Hematopoietic multipotent progenitor cell (in vitro differentiated cells): Measurements from ENCODE around the gene NPR3. TPM values are rescaled to one million over a fixed set of nuclear protein-coding genes. Genes with fewer than 3 reads are reported as not detected.

ENCODE experiments used
- DNase-seq, 3 donors: peaks; one replicate each; pipeline ENCODE4 v3.0.0-alpha.2; 2011 to 2015; ENCODE audit warnings: low read depth in 2 of 3, low spot score in 2 of 3
- total RNA-seq: library from RNA; depleted of rRNA; stranded (reverse); fragments of >200 nt; gene quantifications from one replicate; pipeline ENCODE4 v1.2.3, GENCODE V29; 2012

Gene NPR3
- total RNA-seq, 1 donor, result 360 TPM

DNA sequence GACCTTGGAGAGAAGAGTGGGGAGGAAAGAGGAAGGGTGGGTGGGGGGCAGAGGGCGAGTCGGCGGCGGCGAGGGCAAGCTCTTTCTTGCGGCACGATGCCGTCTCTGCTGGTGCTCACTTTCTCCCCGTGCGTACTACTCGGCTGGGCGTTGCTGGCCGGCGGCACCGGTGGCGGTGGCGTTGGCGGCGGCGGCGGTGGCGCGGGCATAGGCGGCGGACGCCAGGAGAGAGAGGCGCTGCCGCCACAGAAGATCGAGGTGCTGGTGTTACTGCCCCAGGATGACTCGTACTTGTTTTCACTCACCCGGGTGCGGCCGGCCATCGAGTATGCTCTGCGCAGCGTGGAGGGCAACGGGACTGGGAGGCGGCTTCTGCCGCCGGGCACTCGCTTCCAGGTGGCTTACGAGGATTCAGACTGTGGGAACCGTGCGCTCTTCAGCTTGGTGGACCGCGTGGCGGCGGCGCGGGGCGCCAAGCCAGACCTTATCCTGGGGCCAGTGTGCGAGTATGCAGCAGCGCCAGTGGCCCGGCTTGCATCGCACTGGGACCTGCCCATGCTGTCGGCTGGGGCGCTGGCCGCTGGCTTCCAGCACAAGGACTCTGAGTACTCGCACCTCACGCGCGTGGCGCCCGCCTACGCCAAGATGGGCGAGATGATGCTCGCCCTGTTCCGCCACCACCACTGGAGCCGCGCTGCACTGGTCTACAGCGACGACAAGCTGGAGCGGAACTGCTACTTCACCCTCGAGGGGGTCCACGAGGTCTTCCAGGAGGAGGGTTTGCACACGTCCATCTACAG is 760 bp downstream of the NPR3 start:
- peak in 2 of 3 donors; percentile 59 to 61 for DNase-seq

DNA sequence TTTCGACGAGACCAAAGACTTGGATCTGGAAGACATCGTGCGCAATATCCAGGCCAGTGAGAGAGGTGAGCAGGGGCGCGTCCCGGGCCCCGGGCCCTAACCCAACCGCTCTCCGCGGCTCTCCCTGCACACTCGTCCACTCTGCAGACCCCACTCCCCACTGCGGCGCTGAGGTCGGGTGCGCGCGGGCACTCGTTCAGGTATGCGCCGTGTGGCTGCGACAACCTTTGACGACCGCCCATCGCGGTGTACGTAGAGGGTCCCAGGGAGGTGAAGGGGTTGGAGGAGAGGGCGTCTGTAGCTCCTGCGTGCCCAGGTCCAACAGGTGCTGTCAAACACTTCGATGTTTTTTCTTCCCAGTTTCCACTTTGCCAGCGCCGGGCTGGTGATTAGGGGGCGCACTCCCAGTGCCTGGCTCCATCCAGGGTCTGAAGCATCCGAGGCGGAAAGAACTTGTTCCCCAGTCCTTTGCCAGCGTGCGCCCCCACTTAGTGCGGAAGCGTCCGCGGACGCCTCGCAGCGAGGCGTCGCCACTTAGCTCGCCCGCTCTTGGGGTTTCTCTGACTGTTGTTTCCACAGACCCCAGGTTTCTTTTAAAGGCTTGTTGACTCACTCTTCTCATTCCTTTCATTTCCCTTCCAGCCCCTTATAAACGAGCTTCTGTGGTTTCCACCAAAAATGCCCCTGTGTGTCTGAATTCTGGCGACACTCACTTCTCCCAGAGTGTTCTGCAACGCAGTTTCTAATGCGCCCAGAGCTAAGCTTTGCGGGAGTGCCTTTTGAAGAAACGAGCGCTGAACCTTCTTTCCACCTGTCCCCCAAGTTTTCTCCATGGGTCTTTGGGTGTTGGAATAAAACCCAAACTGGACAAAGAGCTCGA is 1.6 kb downstream of the NPR3 start:
- peak in 2 of 3 donors; percentile 64 to 72 for DNase-seq

DNA sequence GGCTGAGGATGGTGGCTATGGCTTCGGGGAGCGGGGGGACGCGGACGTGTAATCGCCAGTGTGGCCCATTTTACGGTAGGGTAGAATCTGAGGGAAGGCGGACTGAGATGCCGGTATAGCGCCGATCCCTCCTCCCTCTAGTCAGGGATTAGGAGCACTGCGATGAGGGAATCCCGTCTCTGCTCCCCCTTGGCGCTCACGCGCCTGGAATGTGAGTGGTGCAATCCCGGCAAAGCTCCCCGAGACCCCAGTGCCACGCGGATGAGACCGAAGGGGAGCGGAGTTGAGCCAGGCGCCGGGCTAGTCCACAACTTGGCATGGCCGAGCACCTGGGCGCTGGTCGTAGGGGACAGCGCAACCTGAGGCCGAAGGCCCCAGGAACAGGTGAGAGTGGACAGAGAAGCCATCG is 2.2 kb downstream of the NPR3 start:
- no peak for DNase-seq

DNA sequence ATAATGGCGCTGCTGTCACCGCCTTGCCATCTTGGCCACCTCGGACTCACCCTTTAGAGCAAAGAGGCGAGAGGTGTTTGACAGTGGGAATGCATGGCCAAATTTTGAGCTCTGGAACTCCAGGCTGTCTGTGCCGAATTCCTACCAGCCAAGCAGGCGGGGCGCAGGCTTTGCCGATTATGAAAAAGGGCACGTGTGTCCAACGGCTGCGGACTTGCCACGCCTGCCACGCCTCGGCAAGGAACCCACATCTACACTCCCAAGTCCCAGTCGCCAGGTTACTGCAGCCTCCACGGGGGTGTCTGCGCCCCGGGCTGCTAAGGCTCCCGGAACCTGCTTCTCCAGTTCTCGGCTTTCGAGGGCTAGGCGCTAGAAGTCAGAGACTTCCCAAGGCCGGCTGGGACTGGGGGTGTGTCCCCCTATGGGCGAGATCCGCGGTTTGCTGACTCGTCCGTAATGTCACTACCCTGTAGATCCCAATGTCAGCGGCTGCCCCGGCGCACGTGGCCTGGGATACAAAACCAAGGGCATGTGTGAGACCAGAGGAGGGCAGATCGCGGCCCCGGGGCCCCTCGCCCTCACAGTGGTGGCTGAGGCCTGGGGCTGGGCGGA is 2.8 kb downstream of the NPR3 start:
- peak in 2 of 3 donors; percentile 73 to 74 for DNase-seq

DNA sequence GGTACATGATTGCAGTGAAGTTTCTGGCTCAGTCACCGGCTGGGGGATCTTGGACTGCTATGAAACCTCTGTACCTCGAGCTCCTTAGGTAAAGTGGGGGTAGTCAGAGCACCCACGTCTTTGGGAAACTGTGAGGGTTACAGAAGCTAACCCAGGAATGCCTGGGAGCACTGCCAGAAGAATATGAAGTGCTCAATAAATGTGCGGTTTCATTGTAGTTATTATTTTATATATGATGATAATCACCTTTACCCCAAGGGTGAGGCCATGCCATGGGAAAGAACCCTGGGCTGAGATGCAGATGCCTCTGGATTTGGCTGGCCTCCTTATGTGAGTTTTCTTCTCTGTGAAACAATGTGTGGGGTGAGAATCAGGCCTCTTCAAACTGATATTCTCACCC is 3.7 kb downstream of the NPR3 start:
- no peak for DNase-seq

DNA sequence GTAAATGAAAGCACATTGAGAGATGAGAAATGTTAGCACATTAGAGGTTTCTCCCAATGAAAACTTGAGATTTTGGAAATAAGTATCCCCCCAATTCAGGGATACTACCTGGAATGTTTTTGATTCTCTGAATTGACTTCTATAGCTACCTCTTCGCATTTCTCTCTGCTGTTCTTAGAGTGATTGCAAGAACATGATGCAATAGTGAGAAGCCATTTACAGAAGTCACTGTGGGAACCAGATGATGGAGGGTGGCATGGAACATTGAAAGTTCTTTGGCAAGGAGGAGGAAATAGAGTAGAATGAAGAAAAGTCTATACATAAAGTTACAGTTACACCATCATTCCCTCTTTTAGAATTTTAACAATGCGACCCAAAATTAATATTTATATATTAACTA is 9.2 kb downstream of the NPR3 start:
- no peak for DNase-seq

DNA sequence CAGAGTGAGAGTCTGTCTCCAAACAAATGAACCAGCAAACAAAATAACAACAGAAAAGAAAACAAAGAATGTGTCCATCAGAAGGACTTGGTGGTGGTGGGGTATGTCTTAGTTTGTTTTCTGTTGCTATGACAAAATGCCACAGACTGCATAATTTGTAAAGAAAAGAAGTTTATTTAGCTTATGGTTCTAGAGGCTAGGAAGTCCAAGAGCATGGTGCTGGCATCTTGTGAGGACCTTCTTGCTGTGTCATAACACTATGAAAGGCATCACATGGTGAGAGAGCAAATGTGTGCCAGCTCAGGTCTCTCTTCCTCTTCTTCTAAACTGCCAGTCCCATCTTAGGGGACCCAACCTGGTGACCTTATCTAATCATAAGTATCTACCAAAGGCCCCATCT is 10.5 kb downstream of the NPR3 start:
- DNase-seq, result peak in 1 of 3 donors; percentile 37

DNA sequence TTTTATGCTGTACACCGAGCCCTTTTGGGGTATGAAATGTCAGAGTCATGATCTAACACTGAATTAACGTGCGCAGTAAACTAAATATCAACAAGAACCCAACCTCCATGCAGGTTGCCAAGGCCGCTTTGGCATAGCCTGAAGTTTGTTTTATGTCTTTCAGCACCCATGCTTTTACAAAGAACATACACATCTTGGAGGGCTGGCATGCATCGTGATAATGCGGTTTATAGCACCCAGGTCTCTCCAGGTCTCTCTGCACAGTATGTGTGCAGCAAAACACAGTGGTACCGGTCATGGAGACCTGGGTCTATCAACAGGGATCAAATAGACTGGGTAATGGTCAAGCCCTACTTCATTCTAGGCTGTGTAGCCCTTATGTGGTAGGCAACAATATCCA is 11.8 kb downstream of the NPR3 start:
- no peak for DNase-seq

DNA sequence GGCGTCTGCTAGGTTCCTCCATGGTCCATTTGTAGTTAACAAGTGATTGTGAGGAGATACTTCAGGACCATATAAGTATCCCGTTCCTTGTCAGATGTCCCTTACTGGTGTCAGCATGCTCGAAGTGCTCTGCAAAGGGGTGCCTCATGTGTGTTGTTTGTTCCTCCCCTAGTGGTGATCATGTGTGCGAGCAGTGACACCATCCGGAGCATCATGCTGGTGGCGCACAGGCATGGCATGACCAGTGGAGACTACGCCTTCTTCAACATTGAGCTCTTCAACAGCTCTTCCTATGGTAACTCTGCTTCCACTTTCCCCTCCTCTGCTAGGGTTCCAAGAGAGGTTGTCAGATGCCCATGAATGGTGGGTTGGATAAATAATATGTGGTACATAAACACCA is 13.4 kb downstream of the NPR3 start:
- DNase-seq, result no peak

DNA sequence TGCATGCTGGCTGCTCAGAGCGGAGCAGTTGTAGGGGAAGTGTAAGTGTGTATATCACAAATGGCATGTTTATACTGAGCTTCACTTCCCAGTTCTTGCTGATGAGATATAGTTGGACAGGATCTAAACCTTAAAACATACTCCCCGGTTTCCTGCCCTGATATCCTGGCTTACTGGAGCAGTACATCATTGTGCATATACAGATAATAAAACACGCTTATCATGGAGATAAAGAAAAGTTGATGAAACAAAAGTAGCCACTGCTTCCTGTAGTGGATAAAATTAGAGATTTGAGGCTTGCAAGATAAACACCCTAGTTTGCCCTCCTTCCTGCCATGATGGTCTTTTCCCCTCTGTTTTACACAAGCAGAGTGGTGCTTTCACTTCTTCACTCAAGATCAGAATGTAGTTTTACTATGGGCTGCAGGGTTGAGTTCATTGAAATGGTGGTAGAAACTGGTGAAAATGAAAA is 15.0 kb downstream of the NPR3 start:
- DNase-seq, result peak in 2 of 3 donors; percentile 49 to 72

DNA sequence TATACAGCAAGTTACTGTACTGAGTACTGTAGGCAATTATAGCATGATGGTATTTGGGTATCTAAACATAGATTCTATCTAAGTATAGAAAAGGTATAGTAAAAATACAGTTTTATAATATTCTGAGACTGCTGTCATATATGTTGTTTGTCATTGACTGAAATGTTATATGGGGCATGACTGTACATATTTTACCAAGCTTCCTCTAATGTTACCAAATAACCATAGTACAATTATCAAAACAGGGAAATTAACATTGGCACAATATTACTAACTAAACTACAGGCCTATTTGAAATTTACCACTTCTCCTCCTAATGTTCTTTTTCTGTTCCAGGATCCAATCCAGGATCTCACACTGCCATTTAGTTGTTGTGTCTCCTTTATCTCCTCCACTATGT is 18.5 kb downstream of the NPR3 start:
- peak in 1 of 3 donors; percentile 40 for DNase-seq

DNA sequence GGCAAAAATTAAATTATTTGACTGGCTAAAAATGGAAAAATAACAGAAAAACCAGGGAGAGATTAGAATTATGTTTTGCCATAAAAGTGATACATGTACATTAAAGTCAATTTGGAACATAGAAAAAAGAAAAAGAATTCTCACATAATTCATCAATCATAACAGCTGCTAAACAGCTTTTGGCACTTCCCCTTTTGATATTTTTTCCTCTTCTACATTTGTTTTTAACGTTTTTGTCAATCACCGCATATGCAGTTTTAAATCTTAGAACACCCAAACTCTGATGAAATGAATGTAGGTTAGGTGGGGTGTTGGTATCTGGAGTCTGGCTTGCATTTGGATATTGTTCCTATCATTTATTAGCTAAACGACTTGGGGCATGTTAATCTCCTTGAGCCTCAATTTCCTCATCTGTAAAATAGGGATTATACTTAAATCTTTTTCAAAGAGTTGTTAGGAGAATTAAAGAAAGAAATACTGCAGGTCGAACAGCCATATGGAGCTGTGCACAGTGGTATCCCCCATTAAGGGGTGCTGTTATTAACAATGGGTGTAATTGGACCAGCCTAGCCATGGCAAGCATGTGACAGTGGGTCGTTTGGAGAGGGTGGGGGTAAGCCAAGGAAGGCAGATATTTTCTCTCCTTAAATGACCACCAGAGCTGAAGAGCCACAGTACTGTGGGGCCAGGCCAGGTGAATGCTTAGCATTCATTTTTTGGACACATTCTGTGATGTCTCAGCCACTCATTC is 22.6 kb downstream of the NPR3 start:
- peak in 1 of 3 donors; percentile 78 for DNase-seq

DNA sequence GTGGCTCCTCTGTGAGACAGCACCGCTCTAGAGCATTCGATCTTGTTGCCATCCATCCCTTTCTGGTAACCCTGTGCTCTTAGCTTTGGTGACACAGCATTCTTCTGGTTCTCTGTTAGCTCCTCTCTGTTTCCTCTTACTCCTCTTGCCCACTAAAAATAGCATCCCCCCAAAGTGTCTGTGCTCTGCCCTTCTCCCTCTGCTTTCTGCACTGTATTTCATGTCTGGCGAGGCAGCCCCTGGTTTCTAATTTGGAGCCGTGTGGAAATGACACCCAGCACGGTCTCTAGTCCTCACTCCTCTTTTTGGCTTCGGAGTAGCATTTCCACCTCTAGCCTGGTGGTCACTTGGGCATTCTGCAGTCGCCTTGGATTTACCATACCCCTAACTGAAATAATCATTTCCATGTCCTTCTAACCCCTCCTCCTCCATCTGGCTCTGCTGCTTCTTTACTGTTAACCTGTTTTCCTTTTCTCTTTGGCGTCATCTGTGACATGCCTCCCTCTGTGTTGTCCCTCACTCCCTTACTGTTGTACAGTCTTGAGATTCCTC is 23.8 kb downstream of the NPR3 start:
- peak in 1 of 3 donors; percentile 39 for DNase-seq

DNA sequence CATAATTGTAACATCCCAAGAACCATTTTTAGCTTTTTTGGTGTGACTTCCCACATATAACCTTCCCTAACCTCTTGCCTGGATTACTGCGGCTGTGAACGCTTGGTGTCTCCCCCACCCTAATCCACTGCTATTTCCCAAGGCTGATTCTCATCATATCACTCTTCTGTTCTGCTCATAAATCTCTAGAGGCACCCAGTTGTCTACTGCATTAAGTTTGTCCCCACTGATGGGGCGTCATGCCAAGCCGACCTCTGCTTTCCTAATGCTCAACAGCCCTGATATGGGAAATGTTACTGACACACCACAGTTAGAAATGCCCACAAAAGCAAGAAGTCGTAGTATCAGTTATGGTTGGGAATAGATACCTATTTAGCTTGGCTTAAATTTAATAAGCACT is 24.4 kb downstream of the NPR3 start:
- no peak for DNase-seq

DNA sequence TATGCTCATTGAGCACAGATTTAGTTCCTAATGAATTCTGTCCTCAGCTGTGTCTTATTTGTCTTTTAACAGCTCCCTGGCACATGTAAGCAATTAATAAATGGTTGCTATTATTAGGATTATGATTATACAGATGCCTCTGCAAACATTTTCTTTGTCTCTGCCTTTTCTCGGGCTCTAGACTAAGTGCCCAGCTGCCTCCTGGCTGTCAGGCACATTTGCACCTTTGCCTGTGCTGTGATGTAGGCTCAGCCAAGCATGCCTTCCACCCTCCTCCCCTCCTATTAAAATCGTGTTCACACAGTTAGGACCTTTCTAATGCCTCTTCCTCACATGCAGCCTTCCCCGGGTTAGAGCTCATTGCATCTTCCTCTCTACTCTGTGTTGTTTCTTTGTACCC is 25.7 kb downstream of the NPR3 start:
- DNase-seq, result no peak

DNA sequence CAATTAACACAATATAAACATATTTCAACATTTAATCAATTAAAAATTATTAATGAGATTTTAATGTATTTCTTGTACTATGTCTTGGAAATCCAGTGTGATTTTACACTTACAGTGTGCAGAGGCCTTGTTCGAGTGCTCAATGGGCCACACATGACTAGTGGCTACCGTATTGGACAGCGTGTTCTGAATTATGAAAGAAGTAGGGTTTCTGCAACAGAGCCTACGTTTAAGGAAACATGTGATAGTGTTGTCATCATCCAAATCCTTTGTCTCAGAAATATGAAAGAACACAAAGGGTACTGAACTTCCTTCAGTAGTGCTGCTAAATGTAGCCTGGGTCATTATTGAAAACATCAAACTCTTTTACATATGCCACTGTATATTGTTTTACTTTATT is 29.5 kb downstream of the NPR3 start:
- no peak for DNase-seq

DNA sequence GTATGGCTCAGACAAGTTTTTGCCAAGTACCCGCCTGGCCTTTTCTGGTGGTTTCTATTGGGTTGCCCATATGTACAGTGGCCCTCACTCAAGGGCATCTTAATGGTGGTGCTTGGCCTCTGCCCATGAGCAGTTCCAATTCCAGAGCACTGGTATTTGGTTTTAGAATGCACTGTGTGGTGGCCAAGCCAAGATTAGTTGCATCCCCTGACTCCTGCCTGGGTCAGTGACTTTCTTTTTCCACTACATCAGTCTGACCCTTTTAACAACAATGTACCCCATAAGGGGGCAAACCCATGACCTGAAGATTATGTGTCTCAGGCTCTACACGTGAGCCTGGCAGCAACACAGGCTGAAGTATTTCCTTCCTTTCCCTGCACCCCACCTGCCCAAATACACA is 34.2 kb downstream of the NPR3 start:
- no peak for DNase-seq

DNA sequence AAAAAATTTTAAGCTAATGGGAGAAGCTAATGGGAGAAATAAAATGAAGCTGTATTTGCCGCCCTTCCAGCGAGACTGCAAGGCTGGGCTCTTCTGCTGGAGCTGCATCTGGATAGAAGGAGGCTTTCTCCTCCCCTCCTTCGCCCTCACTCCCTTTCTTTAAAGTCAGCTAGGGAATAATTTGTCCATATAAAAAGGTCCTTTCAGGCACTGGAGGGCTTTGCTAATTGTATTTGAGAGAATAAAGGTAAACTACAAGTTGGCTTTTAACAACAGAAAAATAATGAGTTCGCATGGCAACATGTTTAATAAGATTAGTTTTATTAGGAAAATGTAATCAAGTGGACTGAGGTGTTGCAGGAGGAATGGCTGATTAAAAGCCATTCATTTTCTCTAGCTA is 41.3 kb downstream of the NPR3 start:
- DNase-seq, result no peak

DNA sequence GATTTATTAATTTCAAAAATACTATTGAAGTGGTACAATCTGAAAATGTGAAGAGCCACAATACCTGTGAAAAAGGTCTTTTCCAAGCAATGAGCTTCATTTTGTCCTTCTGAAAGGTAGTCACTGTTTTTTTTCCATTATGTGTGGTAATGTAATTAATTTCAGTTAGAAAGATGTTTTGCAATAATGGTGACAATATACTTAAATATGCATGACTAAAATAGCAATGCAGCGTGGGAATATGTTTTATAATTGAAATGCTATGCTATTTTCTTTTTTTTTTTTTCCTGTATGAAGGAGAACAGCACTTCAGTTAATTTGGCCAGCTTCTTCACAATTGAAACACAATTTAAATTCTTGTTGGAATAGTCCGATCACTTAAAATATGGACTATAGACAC is 41.9 kb downstream of the NPR3 start:
- no peak for DNase-seq

DNA sequence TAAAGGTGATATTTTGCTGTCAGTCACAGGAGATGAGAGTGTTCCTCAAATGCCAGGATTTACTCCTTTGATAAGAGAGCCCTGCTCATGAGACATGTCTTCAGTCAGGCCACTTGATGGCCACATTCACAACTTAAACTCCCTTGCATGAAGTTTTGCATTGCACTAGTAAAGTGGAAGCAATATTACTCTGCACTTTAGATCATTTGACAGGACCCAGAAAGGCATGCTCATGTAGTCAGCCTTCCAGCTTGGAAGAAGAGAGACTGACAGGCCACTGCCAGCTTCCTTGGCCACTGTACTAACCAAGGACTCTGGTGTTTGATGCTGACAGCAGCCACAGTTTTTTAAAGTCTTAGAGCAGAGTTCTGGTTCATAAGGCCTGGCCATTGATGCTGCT is 42.6 kb downstream of the NPR3 start:
- DNase-seq, result no peak
